ENCODE results near the gene ECT2L. TPM values are rescaled to one million over a fixed set of nuclear protein-coding genes. Genes with fewer than 3 reads are reported as not detected.

Gene ECT2L
- total and polyA plus RNA-seq, 4 donors: under 0.01 to 0.32 TPM; not detected in 2

GRCh38 chr6:138787138-138787537 lies 8.7 kb upstream of the ECT2L start:
- Histone ChIP-seq H3K27me3 (ENCODE audit: control insufficient read depth in 4 of 4, insufficient read depth in 4 of 4, low read length in 3 of 4) (no peaks in the 10 kb centered on the region), H3K4me3 (ENCODE audit: low read depth in 1 of 3, low read length in 3 of 3) (no peak overlapping the region), H3K9ac (ENCODE audit: low read depth in 1 of 2, low read length in 2 of 2) (no peak overlapping the region), H3K9me3 (ENCODE audit: control insufficient read depth in 4 of 4, low read length in 3 of 4) (no peaks in the 10 kb centered on the region), H3K36me3 (ENCODE audit: control insufficient read depth in 4 of 4, insufficient read depth in 3 of 4, low read depth in 1 of 4, low read length in 3 of 4) (peaks cover 0 to 29% (median 27%) of the 10 kb centered on the region in 4 donors), H3K4me1 (ENCODE audit: control insufficient read depth in 4 of 4, insufficient read depth in 4 of 4, low read length in 3 of 4) (no peaks in the 10 kb centered on the region), H3K27ac (ENCODE audit: low read depth in 1 of 2, low read length in 2 of 2) (no peak overlapping the region)
- no peak for DNase-seq (ENCODE audit: low spot score)
- 100% methylated on average over 1 of the region's 1 CpG for WGBS
- no peak for TF ChIP-seq TAF1 (conservative IDR thresholded peaks at IDR 0.05)
- no peak for TF ChIP-seq JUND (IDR thresholded peaks at IDR 0.05)
- TF ChIP-seq EGR1 (IDR thresholded peaks at IDR 0.05; ENCODE audit: low read depth in 2 of 2): no peak
- no peak for TF ChIP-seq YY1 (IDR thresholded peaks at IDR 0.05)
- TF ChIP-seq HNF4G (IDR thresholded peaks at IDR 0.05): no peak
- TF ChIP-seq FOXA2 (IDR thresholded peaks at IDR 0.05): no peak
- no peak for TF ChIP-seq ZBTB33 (IDR thresholded peaks at IDR 0.05)
- TF ChIP-seq NR2F2 (IDR thresholded peaks at IDR 0.05): no peak
- no peak for TF ChIP-seq SP1 (IDR thresholded peaks at IDR 0.05)
- TF ChIP-seq MAX (IDR thresholded peaks at IDR 0.05): no peak
- TF ChIP-seq ATF3 (IDR thresholded peaks at IDR 0.05): no peak
- no peak for TF ChIP-seq GABPA (IDR thresholded peaks at IDR 0.05 in 1 of 2, conservative IDR thresholded peaks at IDR 0.05 in 1 of 2)
- TF ChIP-seq FOXA1 (IDR thresholded peaks at IDR 0.05): no peak
- no peak for TF ChIP-seq RAD21 (IDR thresholded peaks at IDR 0.05)
- no peak for TF ChIP-seq REST (IDR thresholded peaks at IDR 0.05)
- TF ChIP-seq HNF4A (conservative IDR thresholded peaks at IDR 0.05): no peak
- TF ChIP-seq CTCF (IDR thresholded peaks at IDR 0.05; ENCODE audit: low read depth, low read length, missing input control): no peak
- TF ChIP-seq RXRA (IDR thresholded peaks at IDR 0.05): no peak
